ENCODE data around the gene IRS1.
A peak's percentile ranks its signal among the peaks of the same experiment; 100 is the strongest.

Gene IRS1

DNA sequence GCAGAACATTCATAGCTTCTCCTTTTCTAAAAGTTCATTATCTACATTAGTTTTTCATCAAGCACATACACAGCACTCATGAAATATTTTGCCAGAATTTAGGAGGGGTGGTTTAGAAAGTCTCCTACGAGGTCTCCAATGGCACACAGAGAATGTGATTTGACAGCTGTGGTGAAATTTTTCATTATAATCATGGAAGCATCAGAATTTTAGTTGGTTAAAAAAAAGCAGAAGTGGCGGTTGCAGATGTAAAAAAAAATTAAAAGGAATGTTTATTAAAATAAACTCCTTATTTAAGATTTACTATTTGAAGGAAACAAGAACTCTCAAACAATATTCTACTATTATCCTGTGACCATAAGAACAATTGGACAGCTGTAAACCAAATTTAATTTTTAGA lies 25.4 kb upstream of the IRS1 start:
- DNase-seq (ENCODE audit: low read depth), result no peak

GRCh38 chr2:226818930-226819329 lies 19.3 kb upstream of the IRS1 start:
- no peak for DNase-seq (ENCODE audit: low read depth)

GRCh38 chr2:226813148-226813701 lies 13.6 kb upstream of the IRS1 start:
- DNase-seq (ENCODE audit: low read depth), result no peak

DNA sequence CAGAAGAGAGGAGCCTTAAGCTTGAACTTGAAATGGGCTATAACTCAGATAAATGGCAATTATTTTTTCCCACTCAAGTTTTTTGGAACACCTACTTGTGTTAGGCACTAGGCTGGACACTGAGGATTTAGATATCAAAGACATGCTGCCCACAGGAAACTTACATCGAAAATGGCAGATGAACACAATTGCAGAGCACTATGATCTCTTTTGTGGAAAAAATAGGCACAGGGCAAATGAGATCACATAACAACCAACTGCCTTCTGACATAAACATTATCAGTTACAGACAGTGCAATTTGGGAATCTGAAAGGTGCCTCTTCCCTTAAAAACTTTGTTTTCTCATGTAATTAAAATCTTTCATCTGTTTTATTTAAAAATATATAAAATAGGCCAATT lies 3.8 kb upstream of the IRS1 start:
- DNase-seq (ENCODE audit: low read depth), result no peak

DNA sequence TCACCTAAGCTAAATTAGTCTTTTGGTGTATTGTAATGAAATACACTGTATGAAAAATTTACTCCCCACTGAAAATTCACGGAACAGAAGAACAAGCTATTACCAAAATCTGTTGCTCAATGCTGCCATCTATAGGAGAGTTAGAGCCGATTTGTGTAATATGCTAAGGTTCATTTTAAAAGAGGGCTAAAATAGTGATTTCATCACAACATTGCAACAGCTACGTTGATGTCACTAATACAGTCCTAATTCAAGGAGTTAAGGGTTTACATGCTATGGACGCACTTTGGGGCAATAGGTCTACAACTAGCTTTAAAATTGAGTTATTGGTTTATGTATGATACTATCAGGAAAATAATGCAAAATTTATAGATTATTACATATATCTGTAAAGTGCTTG lies 3.0 kb upstream of the IRS1 start:
- DNase-seq (ENCODE audit: low read depth), result no peak

DNA sequence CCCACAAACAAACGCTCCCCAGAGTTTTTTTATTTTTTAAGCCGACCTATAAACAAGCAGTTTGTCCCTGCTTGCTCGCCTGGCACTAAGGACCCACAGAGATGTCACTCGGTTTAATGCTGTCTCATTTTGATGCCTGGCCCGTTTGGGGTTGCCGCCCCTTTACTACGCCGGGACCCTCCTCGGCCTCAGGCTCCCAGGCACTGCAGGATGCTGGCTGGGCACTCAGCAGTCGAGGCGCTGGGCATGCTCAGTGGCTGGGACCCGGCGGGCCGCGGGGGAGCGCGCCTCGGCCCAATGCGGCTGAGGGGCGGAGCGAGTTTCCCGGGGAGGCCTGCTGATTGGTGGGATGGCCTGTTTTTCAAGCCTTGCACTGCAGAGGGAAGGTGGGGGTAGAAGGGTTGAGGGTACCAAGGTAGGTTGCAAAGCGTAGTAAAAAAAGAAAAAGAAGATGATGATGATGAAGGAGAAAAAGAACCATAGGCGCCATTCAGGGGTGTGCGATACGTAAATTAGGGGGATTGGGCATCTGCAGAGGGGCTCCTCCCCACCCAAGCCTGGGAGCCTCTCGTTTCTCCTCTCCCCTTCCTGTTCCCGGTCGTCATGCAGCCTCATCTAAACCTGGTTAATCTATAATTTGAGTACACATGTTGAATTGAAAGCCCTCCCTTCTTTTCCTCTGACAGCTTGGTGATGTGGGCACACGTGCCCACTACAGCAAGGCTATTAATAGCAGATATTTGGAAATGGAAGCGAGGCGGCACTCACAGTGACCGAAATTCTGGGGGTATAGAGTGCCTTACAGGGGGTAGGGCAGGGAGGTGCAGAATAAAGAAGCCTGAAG lies 1.5 kb upstream of the IRS1 start:
- peak; percentile 82 for DNase-seq (ENCODE audit: low read depth)

- DNase-seq (ENCODE audit: low read depth), result no peak
These were observed 638 bp upstream of the IRS1 start for GRCh38 chr2:226799976-226800940.

DNA sequence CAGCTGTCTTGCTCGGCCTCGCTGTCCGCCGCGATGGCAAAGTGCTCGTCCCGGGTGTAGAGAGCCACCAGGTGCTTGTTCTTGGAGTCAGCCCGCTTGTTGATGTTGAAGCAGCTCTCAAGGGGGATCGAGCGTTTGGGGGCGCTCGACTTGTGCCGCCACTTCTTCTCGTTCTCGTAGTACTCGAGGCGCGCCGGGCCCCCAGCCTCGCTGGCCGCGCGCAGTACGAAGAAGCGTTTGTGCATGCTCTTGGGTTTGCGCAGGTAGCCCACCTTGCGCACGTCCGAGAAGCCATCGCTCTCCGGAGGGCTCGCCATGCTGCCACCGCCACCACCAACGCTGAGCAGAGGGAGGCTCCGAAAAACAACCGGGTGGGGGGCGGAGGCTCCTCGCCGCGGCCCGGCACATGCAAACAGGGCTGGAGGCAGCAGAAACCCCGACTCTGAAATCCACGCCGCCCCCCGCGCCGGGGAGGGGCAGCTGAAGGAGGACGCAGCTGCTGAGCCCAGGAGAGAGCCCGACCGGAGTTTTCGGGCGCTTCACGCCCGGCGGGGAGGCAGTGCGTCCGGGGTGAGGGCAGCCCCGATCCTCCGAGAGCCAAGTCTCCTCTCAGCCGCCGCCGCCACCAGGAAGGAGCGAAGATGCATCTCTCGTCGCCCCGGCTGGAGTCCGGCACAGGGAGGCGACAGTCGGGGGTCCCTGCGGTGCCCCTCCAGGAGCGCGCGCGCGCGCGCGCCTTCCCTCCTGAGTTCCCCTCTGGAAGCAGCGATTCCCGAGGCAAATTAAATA lies 1.0 kb downstream of the IRS1 start:
- peak; percentile 30 for DNase-seq (ENCODE audit: low read depth)

DNA sequence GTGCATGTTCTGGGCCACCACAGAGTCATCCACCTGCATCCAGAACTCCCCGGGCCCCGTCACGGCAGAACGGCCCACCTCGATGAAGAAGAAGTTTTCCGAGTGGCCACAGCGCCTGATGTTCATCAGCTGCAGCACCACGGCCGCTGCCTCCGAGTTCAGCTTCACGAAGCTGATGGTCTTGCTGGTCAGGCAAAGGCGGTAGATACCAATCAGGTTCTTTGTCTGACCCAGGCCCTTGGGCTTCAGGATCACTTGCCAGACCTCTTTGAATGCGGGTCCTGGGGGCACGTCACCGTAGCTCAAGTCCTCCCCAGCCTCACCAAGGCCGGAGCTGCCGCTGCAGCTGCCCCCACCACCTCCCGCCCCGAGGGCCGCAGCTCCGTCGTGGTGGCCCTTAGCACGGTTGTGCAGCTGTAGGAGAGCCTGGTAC lies 1.6 kb downstream of the IRS1 start:
- DNase-seq (ENCODE audit: low read depth), result no peak

DNA sequence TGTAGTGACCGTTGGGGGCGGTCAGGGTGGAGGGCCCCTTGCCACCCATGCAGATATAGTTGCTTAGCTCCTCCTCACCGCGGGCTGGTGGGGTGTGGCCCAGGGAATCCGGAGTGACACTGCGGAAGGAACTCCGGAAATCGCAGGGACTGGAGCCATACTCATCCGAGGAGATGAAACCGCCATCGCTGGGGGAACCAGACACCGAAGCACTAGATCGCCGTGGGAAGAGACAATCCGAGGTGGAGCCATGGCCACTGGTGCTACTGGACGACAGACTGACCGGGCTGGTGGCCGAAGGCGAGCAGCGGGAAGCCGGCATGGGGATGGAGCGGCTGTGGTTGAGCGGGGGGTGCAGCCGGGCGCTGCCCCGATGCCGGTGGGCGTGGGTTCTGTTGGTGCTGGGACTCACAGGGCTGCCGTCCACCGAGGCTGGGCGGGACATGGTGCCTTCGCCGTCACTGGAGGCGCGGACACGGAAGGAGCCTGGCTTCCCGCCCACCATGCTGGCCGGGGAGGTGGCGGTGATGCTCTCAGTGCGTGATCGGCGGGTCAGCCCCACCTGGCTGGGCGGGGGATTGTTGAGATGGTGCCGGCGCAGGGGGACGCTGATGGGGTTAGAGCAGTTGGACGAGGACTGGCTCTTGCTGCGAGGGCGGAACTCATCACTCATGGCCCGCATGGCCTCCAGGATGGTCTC lies 2.2 kb downstream of the IRS1 start:
- DNase-seq (ENCODE audit: low read depth), result no peak

DNA sequence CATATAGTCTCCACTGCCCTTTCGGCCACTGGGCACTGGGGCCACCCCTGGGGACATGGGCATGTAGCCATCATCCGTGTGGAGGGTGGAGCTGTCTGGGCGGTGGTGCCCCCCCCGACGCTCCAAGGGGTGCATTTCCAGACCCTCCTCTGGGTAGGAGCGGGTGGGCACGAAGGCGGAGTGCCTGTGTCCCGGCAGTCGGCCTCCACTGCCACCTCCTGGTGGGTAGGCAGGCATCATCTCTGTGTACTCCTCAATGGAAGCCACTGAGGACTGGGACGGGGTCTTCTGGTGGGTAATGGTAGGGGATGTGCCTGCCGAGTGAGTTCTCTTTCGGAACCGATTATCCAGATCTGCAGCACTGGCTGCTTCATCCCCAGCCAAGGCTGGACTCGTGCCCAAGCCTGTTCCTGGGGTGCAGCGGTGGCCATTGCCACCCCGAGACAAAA lies 2.8 kb downstream of the IRS1 start:
- no peak for DNase-seq (ENCODE audit: low read depth)

GRCh38 chr2:226796012-226796839 lies 3.4 kb downstream of the IRS1 start:
- no peak for DNase-seq (ENCODE audit: low read depth)

DNA sequence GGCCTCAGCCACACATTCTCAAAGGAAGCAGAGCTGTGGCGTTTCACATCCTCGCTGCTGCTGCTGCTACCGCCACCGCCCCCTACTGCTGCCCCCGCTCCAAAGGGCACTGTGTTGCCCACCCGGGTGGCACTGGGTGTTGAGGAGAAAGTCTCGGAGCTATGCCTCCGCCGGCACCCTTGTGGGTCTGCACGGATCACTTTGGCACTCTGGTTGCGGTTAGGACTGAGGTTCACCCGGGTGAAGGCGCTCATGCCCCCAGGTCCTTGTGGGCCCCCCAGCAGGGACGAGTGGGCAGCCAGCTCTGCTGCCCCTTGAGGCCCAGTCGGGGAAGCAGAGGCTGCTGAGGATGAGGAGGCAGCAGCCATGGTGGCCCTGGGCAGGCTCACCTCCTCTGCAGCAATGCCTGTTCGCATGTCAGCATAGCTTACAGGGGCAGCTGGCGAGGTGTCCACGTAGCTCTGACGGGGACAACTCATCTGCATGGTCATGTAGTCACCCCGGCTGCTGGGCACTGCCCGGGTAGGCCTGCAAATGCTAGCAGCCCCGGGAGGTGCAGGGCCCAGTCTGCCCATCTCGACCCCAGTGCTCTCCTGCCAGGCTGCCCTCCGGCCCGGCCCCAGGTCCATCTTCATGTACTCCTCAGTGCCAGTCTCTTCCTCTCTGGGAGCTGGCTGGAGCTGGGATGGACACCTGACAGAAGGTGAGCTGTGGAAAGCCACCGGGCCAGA lies 4.2 kb downstream of the IRS1 start:
- no peak for DNase-seq (ENCODE audit: low read depth)

DNA sequence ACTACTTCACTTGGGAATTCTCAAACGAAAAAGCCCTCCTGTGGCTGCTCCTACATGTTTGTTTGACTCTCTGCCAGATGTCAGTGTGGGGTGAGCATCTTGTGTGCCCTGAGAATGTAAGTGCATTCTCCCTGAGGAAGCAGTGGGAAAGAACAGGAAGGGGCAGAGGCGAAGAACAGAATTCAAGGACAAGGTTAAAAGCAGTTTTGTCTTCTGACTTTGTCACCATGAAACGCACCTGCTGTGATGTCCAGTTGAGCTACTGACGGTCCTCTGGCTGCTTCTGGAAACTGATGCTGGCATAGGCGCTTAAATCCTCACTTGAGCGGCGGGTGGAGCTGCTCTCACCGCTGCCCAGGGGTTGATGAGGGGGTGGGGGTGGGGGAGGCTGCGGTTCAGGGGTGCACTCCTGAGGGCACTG lies 4.9 kb downstream of the IRS1 start:
- DNase-seq (ENCODE audit: low read depth), result no peak

- DNase-seq (ENCODE audit: low read depth), result no peak
These were observed 5.4 kb downstream of the IRS1 start for GRCh38 chr2:226794196-226794661.

DNA sequence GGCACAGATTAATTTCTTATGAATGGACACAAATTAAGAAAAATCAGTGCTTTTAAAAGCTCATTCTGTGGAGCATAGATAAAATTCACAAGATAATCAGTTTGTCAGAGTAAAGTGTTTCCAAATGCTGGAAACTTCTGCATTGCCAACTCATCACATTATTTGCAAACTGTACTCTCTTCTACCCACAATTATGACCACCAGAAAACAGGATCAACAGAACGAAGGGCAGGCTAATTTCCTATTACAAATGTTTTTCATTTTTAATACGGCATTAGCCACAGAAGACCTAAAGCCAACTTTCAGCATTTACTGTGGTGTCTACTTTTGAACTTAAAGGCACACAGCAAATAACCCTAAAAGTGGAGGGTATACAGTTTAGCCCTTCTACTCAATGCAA lies 6.0 kb downstream of the IRS1 start:
- DNase-seq (ENCODE audit: low read depth), result no peak

GRCh38 chr2:226792155-226792881 lies 7.3 kb downstream of the IRS1 start:
- no peak for DNase-seq (ENCODE audit: low read depth)

DNA sequence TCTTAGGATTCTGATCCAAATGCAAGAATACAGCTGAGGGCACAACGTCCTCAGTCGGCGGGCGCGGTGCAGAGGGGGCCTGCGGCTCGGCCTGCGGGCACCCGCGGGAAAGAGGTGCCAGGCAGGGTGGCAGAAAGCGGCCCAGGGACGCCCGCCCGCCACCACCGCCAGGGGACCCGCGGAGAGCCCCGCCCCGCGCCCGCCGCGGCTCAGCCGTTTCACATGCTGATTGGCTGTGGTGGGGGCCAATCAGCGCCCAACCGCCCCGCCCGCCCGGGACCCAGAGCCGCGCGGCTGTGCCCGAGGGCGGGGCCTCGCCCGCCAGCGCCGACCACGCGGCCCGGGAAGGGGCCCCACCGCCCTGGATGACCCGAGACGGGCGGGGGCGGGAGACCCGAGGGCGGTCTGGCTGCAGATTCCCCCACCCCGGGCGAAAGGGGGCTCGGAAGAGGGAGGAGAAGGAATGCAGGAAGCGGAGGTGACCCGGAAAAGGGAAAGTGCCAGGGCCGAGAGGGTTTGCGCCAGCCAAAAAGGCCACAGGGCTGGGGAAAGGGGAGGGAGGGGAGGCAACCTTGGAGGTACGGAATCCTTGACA lies 8.0 kb downstream of the IRS1 start:
- peak; percentile 91 for DNase-seq (ENCODE audit: low read depth)

All from stimulated activated CD8-positive, alpha-beta memory T cell treated with anti-CD3 and anti-CD28 coated beads, Interleukin-4, amount 100 ng/mL, for 24 hours (primary cell).